ENCODE results near the gene LPAR6. TPM values are rescaled to one million over a fixed set of nuclear protein-coding genes. Genes with fewer than 3 reads are reported as not detected.
A peak's percentile ranks its signal among the peaks of the same experiment; 100 is the strongest.

The LPAR6 gene
- total RNA-seq, 2 donors from 2014 or later: 24.8 to 46.6 TPM

- no peak for TF ChIP-seq CTCF (IDR thresholded peaks at IDR 0.05)
- H3K9me3 ChIP-seq: no peaks in the 10 kb centered on the region
- H3K4me3 ChIP-seq: no peak overlapping the region
- no peaks in the 10 kb centered on the region for H3K27me3 ChIP-seq (replicated peaks; ENCODE audit: insufficient read depth)
- DNase-seq (ENCODE audit: low spot score): no peak
- peak overlapping the region in 1 of 2 donors; percentile 71 for H3K27ac ChIP-seq
- H3K4me1 ChIP-seq (ENCODE audit: control insufficient read depth in 1 of 2, low read depth in 2 of 2): peaks cover 32 to 79% of the 10 kb centered on the region in 2 donors
- ATAC-seq (ENCODE audit: insufficient number of reproducible peaks, low FRiP score, low read depth): no peak
- H3K36me3 ChIP-seq: no peaks in the 10 kb centered on the region
Observed at GRCh38 chr13:48404952-48405351, 8.0 kb downstream of the LPAR6 start.

GRCh38 chr13:48403913-48404312 lies 9.0 kb downstream of the LPAR6 start:
- H3K4me3 ChIP-seq: no peak overlapping the region
- no peak for ATAC-seq (ENCODE audit: insufficient number of reproducible peaks, low FRiP score, low read depth)

GRCh38 chr13:48403151-48403631 lies 9.7 kb downstream of the LPAR6 start:
- H3K4me1 ChIP-seq (ENCODE audit: control insufficient read depth in 1 of 2, low read depth in 2 of 2): peaks cover 49 to 83% of the 10 kb centered on the region in 2 donors
- no peaks in the 10 kb centered on the region for H3K36me3 ChIP-seq
- peak overlapping the region; percentile 71 to 78 for H3K27ac ChIP-seq
- ATAC-seq (ENCODE audit: insufficient number of reproducible peaks, low FRiP score, low read depth) (no peak), DNase-seq (ENCODE audit: low spot score) (no peak)
- no peak for TF ChIP-seq CTCF (IDR thresholded peaks at IDR 0.05)
- no peaks in the 10 kb centered on the region for H3K27me3 ChIP-seq (replicated peaks; ENCODE audit: insufficient read depth)
- peak overlapping the region; percentile 43 for H3K4me3 ChIP-seq
- no peaks in the 10 kb centered on the region for H3K9me3 ChIP-seq

More at GRCh38 chr13:48403913-48404312, 9.0 kb downstream of the LPAR6 start:
- TF ChIP-seq CTCF (IDR thresholded peaks at IDR 0.05): no peak
- H3K4me1 ChIP-seq (ENCODE audit: control insufficient read depth in 1 of 2, low read depth in 2 of 2): peaks cover 41 to 84% of the 10 kb centered on the region in 2 donors
- H3K27ac ChIP-seq: peak overlapping the region; percentile 71 to 78
- no peaks in the 10 kb centered on the region for H3K27me3 ChIP-seq (replicated peaks; ENCODE audit: insufficient read depth)
- no peaks in the 10 kb centered on the region for H3K9me3 ChIP-seq
- DNase-seq (ENCODE audit: low spot score): no peak
- H3K36me3 ChIP-seq: no peaks in the 10 kb centered on the region

- Histone ChIP-seq H3K4me3 (no peak overlapping the region), H3K4me1 (ENCODE audit: control insufficient read depth in 1 of 2, low read depth in 2 of 2) (peaks cover 54 to 86% of the 10 kb centered on the region in 2 donors), H3K27me3 (replicated peaks; ENCODE audit: insufficient read depth) (no peaks in the 10 kb centered on the region), H3K27ac (peak overlapping the region; percentile 71 to 78), H3K9me3 (no peaks in the 10 kb centered on the region), H3K36me3 (no peaks in the 10 kb centered on the region)
- no peak for ATAC-seq (ENCODE audit: insufficient number of reproducible peaks, low FRiP score, low read depth)
- TF ChIP-seq CTCF (IDR thresholded peaks at IDR 0.05): no peak
- DNase-seq (ENCODE audit: low spot score): no peak
Observed at GRCh38 chr13:48402325-48402932, 10.5 kb downstream of the LPAR6 start.

GRCh38 chr13:48401480-48401879 lies 11.4 kb downstream of the LPAR6 start:
- Histone ChIP-seq H3K4me1 (ENCODE audit: control insufficient read depth in 1 of 2, low read depth in 2 of 2) (peaks cover 53 to 80% of the 10 kb centered on the region in 2 donors), H3K36me3 (no peaks in the 10 kb centered on the region), H3K27me3 (replicated peaks; ENCODE audit: insufficient read depth) (no peaks in the 10 kb centered on the region), H3K9me3 (no peaks in the 10 kb centered on the region), H3K4me3 (peak overlapping the region; percentile 21), H3K27ac (peak overlapping the region; percentile 78 to 84)
- TF ChIP-seq CTCF (IDR thresholded peaks at IDR 0.05): no peak
- DNase-seq (ENCODE audit: low spot score): no peak
- no peak for ATAC-seq (ENCODE audit: insufficient number of reproducible peaks, low FRiP score, low read depth)

All from thoracic aorta (tissue), 2 donors.